Choroid plexus epithelial cell (primary cell): ENCODE measurements around the gene SMARCD3.

ENCODE experiments used
- DNase-seq: peaks from one replicate; pipeline ENCODE4 v3.0.0-alpha.2; 2010; ENCODE audit warnings: low read depth
- H3K4me3 ChIP-seq: 2 replicates; pipeline ENCODE4 v1.5.1; 2011; ENCODE audit warnings: low read depth, mild to moderate bottlenecking, control low read depth, low read length, moderate library complexity
- TF ChIP-seq, protein P1 (sequence below): conservative IDR thresholded peaks from 2 replicates; pipeline ENCODE4 v1.5.1; 2011; ENCODE audit warnings: low read depth, mild to moderate bottlenecking, control low read depth, inconsistent platforms, low read length, moderate library complexity

The SMARCD3 gene

DNA sequence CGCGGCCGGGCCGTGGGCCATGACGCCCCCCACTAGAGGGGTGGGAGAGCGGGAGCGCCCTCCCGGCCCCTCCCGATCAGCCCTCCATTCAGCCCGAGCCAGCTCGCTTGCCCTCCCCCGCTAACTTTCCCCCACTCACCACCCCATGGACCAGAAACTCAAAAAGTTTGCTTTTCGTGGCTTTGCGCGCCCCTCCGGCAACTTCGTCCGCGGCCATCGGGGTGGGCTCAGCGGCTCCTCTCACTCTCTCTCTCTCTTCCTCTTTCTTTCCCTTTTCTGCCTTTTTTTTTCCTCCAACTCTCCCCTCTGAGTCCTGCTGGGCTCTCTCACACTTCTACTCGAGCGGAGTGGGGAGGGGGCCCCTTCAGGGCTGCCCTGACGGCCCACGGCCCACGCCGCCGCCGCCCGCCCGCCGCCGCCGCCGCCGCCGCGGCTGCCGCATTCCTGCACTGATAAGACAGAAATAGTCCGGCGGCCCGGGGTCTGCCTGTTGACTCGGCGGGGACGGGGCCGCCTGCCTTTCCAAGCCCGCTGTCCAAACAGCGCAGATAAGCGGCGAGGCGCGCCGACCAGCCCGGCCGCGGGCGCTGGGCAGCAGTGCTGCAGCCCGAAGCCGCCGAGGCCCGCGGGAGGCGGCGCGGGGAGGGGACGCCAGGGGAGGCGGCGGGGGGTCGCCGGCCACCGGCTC, at the start of gene SMARCD3:
Gene SMARCD3 (minus strand): TSS at position 349 of the 688 bp plus-strand sequence. CDS start 132 bp downstream, at position 217.
- peak within 1 kb of the TSS; percentile 76 for H3K4me3 ChIP-seq
- peak; percentile 67 for DNase-seq
- TF ChIP-seq, protein P1, sequence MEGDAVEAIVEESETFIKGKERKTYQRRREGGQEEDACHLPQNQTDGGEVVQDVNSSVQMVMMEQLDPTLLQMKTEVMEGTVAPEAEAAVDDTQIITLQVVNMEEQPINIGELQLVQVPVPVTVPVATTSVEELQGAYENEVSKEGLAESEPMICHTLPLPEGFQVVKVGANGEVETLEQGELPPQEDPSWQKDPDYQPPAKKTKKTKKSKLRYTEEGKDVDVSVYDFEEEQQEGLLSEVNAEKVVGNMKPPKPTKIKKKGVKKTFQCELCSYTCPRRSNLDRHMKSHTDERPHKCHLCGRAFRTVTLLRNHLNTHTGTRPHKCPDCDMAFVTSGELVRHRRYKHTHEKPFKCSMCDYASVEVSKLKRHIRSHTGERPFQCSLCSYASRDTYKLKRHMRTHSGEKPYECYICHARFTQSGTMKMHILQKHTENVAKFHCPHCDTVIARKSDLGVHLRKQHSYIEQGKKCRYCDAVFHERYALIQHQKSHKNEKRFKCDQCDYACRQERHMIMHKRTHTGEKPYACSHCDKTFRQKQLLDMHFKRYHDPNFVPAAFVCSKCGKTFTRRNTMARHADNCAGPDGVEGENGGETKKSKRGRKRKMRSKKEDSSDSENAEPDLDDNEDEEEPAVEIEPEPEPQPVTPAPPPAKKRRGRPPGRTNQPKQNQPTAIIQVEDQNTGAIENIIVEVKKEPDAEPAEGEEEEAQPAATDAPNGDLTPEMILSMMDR = no peak

DNA sequence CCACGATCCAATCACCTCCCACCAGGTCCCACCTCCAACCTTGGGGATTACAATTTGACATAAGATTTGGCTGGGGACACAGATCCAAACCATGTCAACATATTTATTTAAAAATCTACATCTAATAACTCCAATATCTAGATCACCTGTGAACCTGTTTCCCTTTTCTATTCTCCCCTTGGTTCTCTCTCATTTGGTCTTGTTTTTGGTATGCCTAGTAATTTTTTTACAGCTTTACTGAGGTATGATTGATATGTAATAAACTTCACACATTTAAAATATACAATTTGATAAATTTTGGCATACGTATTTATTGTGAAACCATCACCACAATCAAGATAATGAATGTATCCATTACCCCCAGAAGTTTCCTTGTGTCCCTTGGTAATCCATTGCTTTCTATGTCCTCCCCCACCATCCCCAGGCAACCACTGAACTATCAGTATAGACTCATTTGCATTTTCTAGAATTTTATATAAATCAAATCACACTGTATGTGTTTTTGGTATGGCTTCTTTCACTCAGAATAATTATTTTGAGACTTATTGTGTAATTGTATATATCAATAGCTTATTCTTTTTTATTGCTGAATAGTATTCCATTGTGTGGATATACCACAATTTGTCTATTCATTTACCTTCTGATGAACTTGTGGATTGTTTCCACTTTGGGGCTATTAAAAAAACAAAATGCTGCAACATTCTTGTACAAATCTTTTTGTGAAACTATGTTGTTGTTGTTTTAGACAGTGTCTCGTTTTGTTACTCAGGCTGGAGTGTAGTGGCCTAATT, 47.9 kb upstream of the SMARCD3 start:
- DNase-seq = no peak
- no peak overlapping the region for H3K4me3 ChIP-seq
- TF ChIP-seq, protein P1 = no peak

DNA sequence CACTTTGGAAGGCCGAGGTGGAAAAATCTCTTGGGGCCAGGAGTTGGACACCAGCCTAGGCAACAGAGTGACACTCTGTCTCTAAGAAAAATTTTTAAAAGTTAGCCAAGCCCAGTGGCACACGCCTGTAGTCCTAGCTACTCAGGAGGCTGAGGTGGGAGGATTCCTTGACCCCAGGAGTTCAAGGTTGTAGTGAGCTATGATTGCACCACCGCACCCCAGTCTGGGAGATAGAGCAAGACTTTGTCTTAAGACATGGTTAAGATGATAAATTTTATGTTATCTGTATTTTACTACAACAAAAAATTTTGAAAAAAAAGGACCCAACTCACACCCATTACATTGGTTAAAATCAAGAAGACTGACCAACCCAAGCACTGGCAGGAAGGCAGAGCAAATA, 44.4 kb upstream of the SMARCD3 start:
- H3K4me3 ChIP-seq = no peak overlapping the region
- no peak for DNase-seq
- TF ChIP-seq, protein P1 = no peak

DNA sequence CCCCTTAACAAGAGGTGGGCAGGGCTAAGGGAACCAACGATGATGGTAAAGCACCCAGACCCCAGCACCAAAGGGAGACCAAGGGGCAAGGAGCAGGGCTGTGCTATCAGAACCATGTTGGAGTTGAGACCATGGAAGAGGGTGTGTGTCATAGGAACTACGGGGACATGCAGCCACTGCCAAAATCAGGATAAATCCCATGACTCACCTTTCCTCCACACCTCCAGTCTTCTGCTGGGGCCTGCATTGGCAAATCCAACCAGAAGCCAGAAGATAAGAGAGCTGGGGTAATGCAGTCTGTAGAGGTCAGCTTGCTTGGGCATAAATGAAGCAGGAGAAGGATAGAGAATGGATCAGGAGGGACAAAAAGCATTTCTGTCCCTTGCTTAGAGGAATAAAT, 42.7 kb upstream of the SMARCD3 start:
- no peak for DNase-seq
- TF ChIP-seq, protein P1 = no peak

DNA sequence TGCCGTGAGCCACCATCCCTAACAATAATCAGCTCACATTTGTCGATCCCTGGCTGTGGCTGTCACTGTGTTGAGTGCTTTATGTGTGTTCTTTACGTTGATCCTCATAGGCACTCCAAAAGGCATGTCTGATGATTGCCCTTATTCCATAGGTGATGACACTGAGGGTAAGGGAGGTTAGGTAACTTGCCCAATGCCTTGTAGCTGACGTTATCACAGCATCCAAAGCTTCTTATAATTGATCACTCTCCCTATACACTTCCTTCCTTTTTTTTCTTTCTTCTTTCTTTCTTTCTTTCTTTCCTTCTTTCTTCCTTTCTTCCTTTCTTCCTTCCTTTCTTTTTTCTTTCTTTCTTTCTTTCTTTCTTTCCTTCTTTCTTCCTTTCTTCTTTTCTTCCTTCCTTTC, 41.9 kb upstream of the SMARCD3 start:
- DNase-seq = no peak
- H3K4me3 ChIP-seq = no peak overlapping the region
- TF ChIP-seq, protein P1 = no peak

More for the DNA sequence above, 42.7 kb upstream of the SMARCD3 start:
- no peak overlapping the region for H3K4me3 ChIP-seq

DNA sequence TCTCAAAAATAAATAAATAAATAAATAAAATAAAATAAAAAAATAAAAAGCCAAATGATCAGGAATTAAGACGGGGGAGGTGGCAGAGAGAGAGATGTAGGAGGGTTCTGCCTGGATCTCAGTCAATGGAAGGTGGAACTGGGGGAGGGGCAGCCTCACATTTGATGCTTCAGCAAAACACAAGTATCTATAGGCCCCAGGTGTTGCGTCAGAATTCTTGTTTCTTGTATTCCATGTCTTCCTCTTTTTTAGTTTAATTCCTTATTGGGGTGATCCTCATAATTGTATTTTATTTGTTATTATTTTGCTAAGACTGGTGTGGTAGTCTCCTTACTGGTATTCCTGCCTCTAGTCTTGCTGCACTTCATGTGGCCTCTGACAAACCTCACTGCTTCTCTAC, 41.4 kb upstream of the SMARCD3 start:
- no peak for DNase-seq
- H3K4me3 ChIP-seq = no peak overlapping the region
- TF ChIP-seq, protein P1 = no peak
